ENCODE data around the gene GLA.
A peak's percentile ranks its signal among the peaks of the same experiment; 100 is the strongest.

Gene GLA

GRCh38 chrX:101407748-101408531, at the start of gene GLA, which contains the start of gene HNRNPH2:
GLA (minus strand) TSS chrX:101407925; CDS start chrX:101407903, 22 bp downstream.
HNRNPH2 (plus strand) TSS chrX:101408222; CDS start chrX:101411989, 3,767 bp downstream.
- peak; percentile 74 to 76 for DNase-seq

- no peak for DNase-seq
Observed at GRCh38 chrX:101452056-101452455, 44.3 kb upstream of the GLA start.

- no peak for DNase-seq
Observed at GRCh38 chrX:101450961-101451360, 43.2 kb upstream of the GLA start.

- DNase-seq: no peak
Observed at GRCh38 chrX:101450085-101450484, 42.4 kb upstream of the GLA start.

GRCh38 chrX:101449279-101449678, 41.6 kb upstream of the GLA start:
- no peak for DNase-seq

GRCh38 chrX:101442085-101442484, 34.4 kb upstream of the GLA start:
- DNase-seq: no peak

GRCh38 chrX:101430457-101431078, 22.8 kb upstream of the GLA start:
- DNase-seq: no peak

GRCh38 chrX:101429934-101430333, 22.2 kb upstream of the GLA start:
- DNase-seq: no peak

- DNase-seq: no peak
Observed at GRCh38 chrX:101427954-101428353, 20.2 kb upstream of the GLA start.

- no peak for DNase-seq
Observed at GRCh38 chrX:101419489-101419888, 11.8 kb upstream of the GLA start.

- no peak for DNase-seq
Observed at GRCh38 chrX:101417981-101418841, 10.5 kb upstream of the GLA start.

- DNase-seq: no peak
Observed at GRCh38 chrX:101417190-101417589, 9.5 kb upstream of the GLA start.

- DNase-seq: no peak
Observed at GRCh38 chrX:101416691-101417090, 9.0 kb upstream of the GLA start.

- DNase-seq: no peak
Observed at GRCh38 chrX:101415180-101416145, 7.7 kb upstream of the GLA start.

- no peak for DNase-seq
Observed at GRCh38 chrX:101411984-101412383, 4.3 kb upstream of the GLA start.

- DNase-seq: no peak
Observed at GRCh38 chrX:101410461-101410860, 2.7 kb upstream of the GLA start.

- DNase-seq: no peak
Observed at GRCh38 chrX:101409043-101409442, 1.3 kb upstream of the GLA start.

GRCh38 chrX:101408532-101408841, 762 bp upstream of the GLA start:
- no peak for DNase-seq

GRCh38 chrX:101407167-101407747, 468 bp downstream of the GLA start:
- no peak for DNase-seq

GRCh38 chrX:101399825-101400224, 7.9 kb downstream of the GLA start:
- no peak for DNase-seq

- no peak for DNase-seq
Observed at GRCh38 chrX:101398694-101399093, 9.0 kb downstream of the GLA start.

- no peak for DNase-seq
Observed at GRCh38 chrX:101397779-101398178, 9.9 kb downstream of the GLA start.
